Caco-2 (cell line): ENCODE results near the gene NGFR. TPM values are rescaled to one million over a fixed set of nuclear protein-coding genes. Genes with fewer than 3 reads are reported as not detected.
A peak's percentile ranks its signal among the peaks of the same experiment; 100 is the strongest.

Experiments used
- BruUV-seq: library from RNA; stranded (reverse); fragments of 400-500 nt; replicated peaks from 2 replicates; lab custom pipeline; 2021; lab: Mats Ljungman, UMichigan
- CTCF ChIA-PET: fragments of 300-600 bp; sonication (Branson Sonifier 250); formaldehyde crosslinking; loops from one replicate; lab custom pipeline; 2022; ENCODE audit warnings: antibody characterized with exemption; lab: Charles Lee
- POLR2A ChIA-PET: fragments of 300-600 bp; sonication (Branson Sonifier 250); formaldehyde crosslinking; loops from one replicate; lab custom pipeline; 2022; ENCODE audit warnings: antibody characterized with exemption; lab: Charles Lee
- DNase-seq, 2 experiments: peaks; one replicate each; pipeline versions ENCODE4 v3.0.0 to v3.0.0-alpha.2; 2020 to 2022
- H3K27me3 ChIP-seq: replicated peaks from 2 replicates; pipeline ENCODE4 v1.6.0; 2011; ENCODE audit warnings: low read length; ENCODE audit not compliant: control insufficient read depth, insufficient read depth
- H3K36me3 ChIP-seq: 2 replicates; pipeline ENCODE4 v1.5.1; 2011; ENCODE audit warnings: low read length; ENCODE audit not compliant: control insufficient read depth, insufficient read depth
- H3K4me1 ChIP-seq: fragments of 250-450 bp; sonication (Bioruptor Pico); 2 replicates; pipeline ENCODE4 v1.5.1; 2020; ENCODE audit warnings: mild to moderate bottlenecking
- H3K4me3 ChIP-seq: 2 replicates; pipeline ENCODE4 v1.5.1; 2011; ENCODE audit warnings: low read depth, mild to moderate bottlenecking, control low read depth, low read length
- H3K9me3 ChIP-seq: fragments of 250-450 bp; sonication (Bioruptor Pico); 2 replicates; pipeline ENCODE4 v1.5.1; 2020; ENCODE audit warnings: mild to moderate bottlenecking, moderate library complexity
- H3K27ac Mint-ChIP-seq: one replicate; pipeline ENCODE4 v1.8.0; 2022; ENCODE audit warnings: mixed read lengths; ENCODE audit not compliant: unreplicated experiment
- H3K27me3 Mint-ChIP-seq: one replicate; pipeline ENCODE4 v1.8.0; 2022; ENCODE audit warnings: mixed read lengths; ENCODE audit not compliant: insufficient read depth, unreplicated experiment
- H3K36me3 Mint-ChIP-seq: one replicate; pipeline ENCODE4 v1.8.0; 2022; ENCODE audit warnings: mild to moderate bottlenecking, mixed read lengths; ENCODE audit not compliant: insufficient read depth, unreplicated experiment
- H3K4me1 Mint-ChIP-seq: one replicate; pipeline ENCODE4 v1.8.0; 2022; ENCODE audit warnings: low read depth, mixed read lengths; ENCODE audit not compliant: unreplicated experiment
- H3K4me3 Mint-ChIP-seq: one replicate; pipeline ENCODE4 v1.8.0; 2022; ENCODE audit warnings: mild to moderate bottlenecking, moderate library complexity, mixed read lengths; ENCODE audit not compliant: unreplicated experiment
- H3K9me3 Mint-ChIP-seq: one replicate; pipeline ENCODE4 v1.8.0; 2022; ENCODE audit warnings: mixed read lengths; ENCODE audit not compliant: unreplicated experiment
- CTCF ChIP-seq, 2 experiments: fragments of 200-600 bp in 1 of 2; IDR thresholded peaks; 1 replicate in 1 of 2; 2 replicates in 1 of 2; pipeline versions ENCODE4 v1.5.1 to v1.8.0; 2011 to 2022; ENCODE audit warnings: antibody characterized with exemption in 1 of 2, control low read depth in 1 of 2, inconsistent platforms in 1 of 2, low read depth in 1 of 2, low read length in 1 of 2, mild to moderate bottlenecking in 1 of 2, moderate library complexity in 1 of 2; ENCODE audit not compliant: insufficient read depth in 1 of 2, severe bottlenecking in 1 of 2, unreplicated experiment in 1 of 2
- intact Hi-C: fragments of 100-400 bp; cut with micrococcal nuclease; formaldehyde crosslinking; loops from one replicate; pipeline ENCODE4 v1.10.0; 2022; ENCODE audit not compliant: unreplicated experiment
- total RNA-seq: library from RNA; stranded (reverse); gene quantifications from 2 replicates; pipeline ENCODE4 v1.2.3, GENCODE V29; 2022

NGFR gene
- total RNA-seq, 1 experiment from 2014 or later = 1.6 TPM

GRCh38 chr17:49546546-49547535, 51.7 kb downstream of the NGFR start:
- TF ChIP-seq CTCF (IDR thresholded peaks at IDR 0.05; ENCODE audit: insufficient read depth in 1 of 2, low read depth in 1 of 2, low read length in 1 of 2, severe bottlenecking in 1 of 2, unreplicated experiment in 1 of 2) = no peak
- ChIA-PET CTCF (interaction anchor here (0.6 to 1.6 kb wide), 5 partner anchors 10 to 768 kb away, joined by 3 to 8 read pairs (median 5); no protein-coding TSS in a partner anchor), POLR2A (no interaction called here)
- H3K4me1 Mint-ChIP-seq = peaks cover 7% of the 10 kb centered on the region
- Histone ChIP-seq H3K9me3 (peaks cover 9% of the 10 kb centered on the region), H3K4me1 (peaks cover 5% of the 10 kb centered on the region; the same call in 1 of the 2 replicates), H3K36me3 (no peaks in the 10 kb centered on the region), H3K27me3 (no peaks in the 10 kb centered on the region), H3K4me3 (no peak overlapping the region)
- no peaks in the 10 kb centered on the region for H3K36me3 Mint-ChIP-seq
- H3K9me3 Mint-ChIP-seq = peaks cover 9% of the 10 kb centered on the region
- BruUV-seq = no TSS peak
- intact Hi-C loops = no loop called here
- H3K27ac Mint-ChIP-seq = no peak overlapping the region
- H3K27me3 Mint-ChIP-seq = no peaks in the 10 kb centered on the region
- DNase-seq = peak in 1 of 2 experiments; percentile 41
- no peak overlapping the region for H3K4me3 Mint-ChIP-seq

- Mint-ChIP-seq H3K36me3 (no peaks in the 10 kb centered on the region), H3K4me3 (no peak overlapping the region), H3K27me3 (no peaks in the 10 kb centered on the region), H3K27ac (no peak overlapping the region), H3K9me3 (peaks cover 9% of the 10 kb centered on the region), H3K4me1 (peaks cover 9% of the 10 kb centered on the region)
- BruUV-seq = no TSS peak
- intact Hi-C loops = no loop called here
- Histone ChIP-seq H3K27me3 (no peaks in the 10 kb centered on the region), H3K4me1 (peaks cover 5% of the 10 kb centered on the region; the same call in 1 of the 2 replicates), H3K36me3 (no peaks in the 10 kb centered on the region), H3K9me3 (peaks cover 9% of the 10 kb centered on the region), H3K4me3 (no peak overlapping the region)
- DNase-seq = peak in 1 of 2 experiments; percentile 47
- ChIA-PET CTCF (interaction anchor here (0.6 to 1.5 kb wide), 4 partner anchors 9 to 209 kb away, joined by 3 to 8 read pairs (median 4); no protein-coding TSS in a partner anchor), POLR2A (no interaction called here)
- TF ChIP-seq CTCF (IDR thresholded peaks at IDR 0.05; ENCODE audit: insufficient read depth in 1 of 2, low read depth in 1 of 2, low read length in 1 of 2, severe bottlenecking in 1 of 2, unreplicated experiment in 1 of 2) = no peak
Observed at GRCh38 chr17:49547566-49547965, 52.5 kb downstream of the NGFR start.

GRCh38 chr17:49548051-49548505, 53.0 kb downstream of the NGFR start:
- Mint-ChIP-seq H3K4me3 (no peak overlapping the region), H3K9me3 (peaks cover 9% of the 10 kb centered on the region), H3K4me1 (peaks cover 9% of the 10 kb centered on the region), H3K27ac (no peak overlapping the region), H3K36me3 (no peaks in the 10 kb centered on the region), H3K27me3 (no peaks in the 10 kb centered on the region)
- Histone ChIP-seq H3K4me3 (no peak overlapping the region), H3K36me3 (no peaks in the 10 kb centered on the region), H3K27me3 (no peaks in the 10 kb centered on the region), H3K4me1 (peaks cover 5% of the 10 kb centered on the region; the same call in 1 of the 2 replicates), H3K9me3 (peaks cover 9% of the 10 kb centered on the region)
- intact Hi-C loops = loop anchor here (1.0 to 2.0 kb wide), 3 partner anchors 51 to 140 kb away; no protein-coding TSS in a partner anchor
- CTCF ChIA-PET = interaction anchor here (0.6 to 1.5 kb wide), 6 partner anchors 8 to 209 kb away, joined by 3 to 14 read pairs (median 4); no protein-coding TSS in a partner anchor
- no TSS peak for BruUV-seq
- no peak for TF ChIP-seq CTCF (IDR thresholded peaks at IDR 0.05; ENCODE audit: insufficient read depth in 1 of 2, low read depth in 1 of 2, low read length in 1 of 2, severe bottlenecking in 1 of 2, unreplicated experiment in 1 of 2)
- peak in 1 of 2 experiments; percentile 42 for DNase-seq
- POLR2A ChIA-PET = no interaction called here
